Endothelial cell of umbilical vein (primary cell): ENCODE measurements around the gene DLEU7. TPM values are rescaled to one million over a fixed set of nuclear protein-coding genes. Genes with fewer than 3 reads are reported as not detected.

Experiments
- BruUV-seq: library from RNA; stranded (reverse); fragments of 400-500 nt; replicated peaks from 2 replicates; lab custom pipeline; 2021; lab: Mats Ljungman, UMichigan
- CTCF ChIA-PET: fragments of 300-600, 350-600 bp; sonication (Branson Sonifier 250); formaldehyde crosslinking; loops from one replicate; lab custom pipeline; 2021; ENCODE audit warnings: antibody characterized with exemption, inconsistent platforms; lab: Charles Lee
- POLR2A ChIA-PET: fragments of 300-600, 350-600 bp; sonication (Branson Sonifier 250); formaldehyde crosslinking; loops from one replicate; lab custom pipeline; 2021; ENCODE audit warnings: antibody characterized with exemption, inconsistent platforms; lab: Charles Lee
- DNase-seq: peaks from one replicate; pipeline ENCODE4 v3.0.0-alpha.2; 2011; ENCODE audit warnings: low read depth, low spot score
- FAIRE-seq: peaks from 2 replicates; lab custom pipeline; 2011; peaks lifted over from hg19 to GRCh38; lab: Jason Lieb, UNC
- H2AFZ ChIP-seq: 2 replicates; pipeline ENCODE4 v1.6.0; 2012; ENCODE audit warnings: low read depth, low read length, control low read depth, inconsistent platforms
- H3K27ac ChIP-seq: 2 replicates; pipeline ENCODE4 v1.5.1; 2011; ENCODE audit warnings: low read depth, mild to moderate bottlenecking, control low read depth, low read length, moderate library complexity; ENCODE audit not compliant: insufficient read depth
- H3K27me3 ChIP-seq, 2 experiments: 2 replicates each; pipeline versions ENCODE4 v1.6.0 to v1.6.1; 2011; ENCODE audit warnings: low read length in 2 of 2, mixed read lengths in 1 of 2; ENCODE audit not compliant: control insufficient read depth in 2 of 2, insufficient read depth in 2 of 2
- H3K36me3 ChIP-seq, 2 experiments: 2 replicates in 1 of 2; 3 replicates in 1 of 2; pipeline ENCODE4 v1.5.1; 2011; ENCODE audit warnings: low read length in 2 of 2, mild to moderate bottlenecking in 1 of 2, moderate library complexity in 1 of 2; ENCODE audit not compliant: control insufficient read depth in 2 of 2, insufficient read depth in 2 of 2; ENCODE audit errors: extremely low read depth in 1 of 2
- H3K4me1 ChIP-seq: 3 replicates; pipeline ENCODE4 v1.5.1; 2011; ENCODE audit warnings: mild to moderate bottlenecking, low read length; ENCODE audit not compliant: control insufficient read depth, insufficient read depth; ENCODE audit errors: extremely low read depth
- H3K4me2 ChIP-seq: 2 replicates; pipeline ENCODE4 v1.6.1; 2011; ENCODE audit warnings: low read length, control low read depth, mixed read lengths; ENCODE audit not compliant: insufficient read depth
- H3K4me3 ChIP-seq, 3 experiments: fragments of 200-600 bp in 1 of 3; sonication (generic), shearing (Covaris generic) in 1 of 3; replicated peaks in 1 of 3; 2 replicates each; pipeline ENCODE4 v1.5.1; 2011 to 2016; ENCODE audit warnings: control low read depth in 3 of 3, low read length in 3 of 3, mild to moderate bottlenecking in 2 of 3, inconsistent platforms in 1 of 3, low read depth in 1 of 3, moderate library complexity in 1 of 3; ENCODE audit not compliant: insufficient read depth in 1 of 3
- H3K79me2 ChIP-seq: 2 replicates; pipeline ENCODE4 v1.6.0; 2012; ENCODE audit warnings: low read length, inconsistent platforms; ENCODE audit not compliant: control insufficient read depth, insufficient read depth
- H3K9ac ChIP-seq: replicated peaks from 2 replicates; pipeline ENCODE3; 2011; ENCODE audit warnings: low read length, control low read depth; ENCODE audit not compliant: insufficient read depth; ENCODE audit errors: extremely low read depth
- H3K9me1 ChIP-seq: replicated peaks from 3 replicates; pipeline ENCODE4 v1.6.0; 2011; ENCODE audit warnings: mild to moderate bottlenecking, low read length; ENCODE audit not compliant: control insufficient read depth, insufficient read depth; ENCODE audit errors: extremely low read depth
- H3K9me3 ChIP-seq: replicated peaks from 2 replicates; pipeline ENCODE4 v1.5.1; 2012; ENCODE audit warnings: low read length, inconsistent platforms; ENCODE audit not compliant: control insufficient read depth, insufficient read depth
- H4K20me1 ChIP-seq: replicated peaks from 2 replicates; pipeline ENCODE3; 2011; ENCODE audit warnings: mild to moderate bottlenecking, low read length; ENCODE audit not compliant: control insufficient read depth, insufficient read depth; ENCODE audit errors: extremely low read depth
- EZH2 ChIP-seq: IDR thresholded peaks from 2 replicates; pipeline ENCODE4 v1.6.1; 2012; ENCODE audit warnings: borderline replicate concordance, low read depth, mild to moderate bottlenecking, moderate library complexity, low read length, inconsistent platforms; ENCODE audit not compliant: severe bottlenecking
- FOS ChIP-seq: IDR thresholded peaks from 2 replicates; pipeline ENCODE4 v1.6.1; 2011; ENCODE audit warnings: mild to moderate bottlenecking, low read length, moderate library complexity, borderline replicate concordance; ENCODE audit not compliant: insufficient read depth
- MYC ChIP-seq: IDR thresholded peaks from one replicate; pipeline ENCODE4 v1.6.1; 2011; ENCODE audit warnings: mild to moderate bottlenecking, low read depth, low read length
- POLR2A ChIP-seq: IDR thresholded peaks from 2 replicates; pipeline ENCODE4 v1.6.1; 2012; ENCODE audit warnings: low read depth, mild to moderate bottlenecking, control low read depth, low read length
- dilution Hi-C: fragments of 300-500 bp; cut with MboI; formaldehyde crosslinking; loops from one replicate; pipeline ENCODE4 v1.15.0; 2019; ENCODE audit warnings: low sequenced_read_pairs; ENCODE audit not compliant: extremely low pct_ligation_motif_present
- intact Hi-C: fragments of 100-400 bp; cut with micrococcal nuclease; formaldehyde crosslinking; loops from one replicate; pipeline ENCODE4 v1.10.0; 2022
- polyA plus RNA-seq, 4 experiments: library from polyadenylated mRNA; depleted of rRNA in 3 of 4; stranded (reverse) in 3 of 4; unstranded in 1 of 4; fragments of >200 nt; gene quantifications; 2 replicates each; pipeline versions ENCODE4 v1.2.1 to v1.2.3, GENCODE V29; 2011 to 2012; ENCODE audit warnings: missing spikeins in 1 of 4
- total RNA-seq: library from RNA; stranded (reverse); gene quantifications from 2 replicates; pipeline ENCODE4 v1.2.3, GENCODE V29; 2021
- TF ChIP-seq, protein P1 (sequence below): IDR thresholded peaks from 2 replicates; pipeline ENCODE4 v1.6.1; 2011; ENCODE audit not compliant: insufficient read depth, insufficient read length

The DLEU7 gene
- total and polyA plus RNA-seq, 2 donors (not counting 3 experiments of a cell fraction or from before 2014, with no cell fraction given), result not detected

GRCh38 chr13:50845211-50845610 lies 1.7 kb upstream of the DLEU7 start:
- DNase-seq (no peak), FAIRE-seq (no peak)
- dilution Hi-C loops (no loop called here), intact Hi-C loops (no loop called here)
- TF ChIP-seq FOS (no peak), EZH2 (no peak)
- TF ChIP-seq, protein P1, sequence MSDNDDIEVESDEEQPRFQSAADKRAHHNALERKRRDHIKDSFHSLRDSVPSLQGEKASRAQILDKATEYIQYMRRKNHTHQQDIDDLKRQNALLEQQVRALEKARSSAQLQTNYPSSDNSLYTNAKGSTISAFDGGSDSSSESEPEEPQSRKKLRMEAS, result no peak
- no peaks in the 10 kb centered on the region for H4K20me1 ChIP-seq
- H3K9me3 ChIP-seq, result no peaks in the 10 kb centered on the region
- peaks cover 26 to 31% of the 10 kb centered on the region in 2 experiments for H3K27me3 ChIP-seq
- H2AFZ ChIP-seq, result no peak overlapping the region
- H3K4me2 ChIP-seq, result no peak overlapping the region
- CTCF ChIA-PET, result no interaction called here
- no peaks in the 10 kb centered on the region for H3K4me1 ChIP-seq
- no peak overlapping the region for H3K4me3 ChIP-seq
- H3K79me2 ChIP-seq, result no peaks in the 10 kb centered on the region
- no peaks in the 10 kb centered on the region for H3K9me1 ChIP-seq
- H3K9ac ChIP-seq, result no peak overlapping the region
- H3K36me3 ChIP-seq, result no peaks in the 10 kb centered on the region
- H3K27ac ChIP-seq, result no peak overlapping the region
- POLR2A ChIA-PET, result no interaction called here
- no TSS peak for BruUV-seq

DNA sequence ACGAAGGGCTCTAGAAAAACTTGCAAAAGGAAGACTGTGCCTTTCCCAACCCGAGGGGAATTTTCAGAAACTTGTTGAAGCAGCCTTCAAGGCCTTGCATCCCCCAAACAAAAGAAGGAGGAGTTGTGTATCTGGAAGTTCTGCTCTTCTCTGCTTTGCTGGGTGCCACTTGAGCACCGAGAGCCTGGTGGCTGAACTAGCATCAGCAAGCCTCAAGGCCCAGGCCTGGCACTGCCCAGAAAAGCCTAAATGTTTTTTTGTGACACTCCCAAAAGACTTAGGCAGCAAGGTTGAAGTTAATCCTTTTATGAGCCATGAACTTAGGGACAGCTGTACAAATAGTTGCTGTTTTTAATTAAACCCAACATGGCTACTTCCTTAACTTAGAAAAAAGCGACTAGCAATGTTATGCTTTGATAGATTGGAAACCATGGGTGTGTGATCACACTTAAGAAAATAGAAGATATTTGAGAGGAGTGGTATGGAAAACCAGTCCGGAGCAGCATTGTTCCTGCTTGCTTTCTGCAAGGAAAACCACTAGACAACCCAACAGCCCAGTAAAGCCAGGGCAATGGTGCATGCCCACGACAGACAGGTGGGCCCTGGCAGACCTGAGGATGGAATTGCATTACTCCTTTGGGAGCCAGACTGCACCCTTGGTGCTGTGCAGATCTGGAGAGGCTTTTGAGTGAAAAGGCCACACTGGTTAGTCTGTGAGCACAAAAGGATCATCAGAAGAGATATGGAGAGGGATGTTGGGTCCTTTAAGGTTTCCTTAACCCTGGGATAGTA lies 788 bp upstream of the DLEU7 start:
- ChIA-PET POLR2A (no interaction called here), CTCF (no interaction called here)
- intact Hi-C loops, result no loop called here
- Histone ChIP-seq H3K36me3 (no peaks in the 10 kb centered on the region), H2AFZ (no peak overlapping the region), H3K9me3 (no peaks in the 10 kb centered on the region), H3K9ac (no peak overlapping the region), H3K4me2 (no peak overlapping the region), H4K20me1 (no peaks in the 10 kb centered on the region), H3K27ac (no peak overlapping the region), H3K79me2 (no peaks in the 10 kb centered on the region), H3K9me1 (no peaks in the 10 kb centered on the region), H3K4me1 (no peaks in the 10 kb centered on the region), H3K4me3 (no peak overlapping the region), H3K27me3 (peaks cover 26 to 33% of the 10 kb centered on the region in 2 experiments)
- dilution Hi-C loops, result no loop called here
- no peak for TF ChIP-seq FOS
- TF ChIP-seq MYC, result no peak
- TF ChIP-seq POLR2A, result no peak
- BruUV-seq, result no TSS peak
- FAIRE-seq (no peak), DNase-seq (no peak)
